ENCODE results near the gene RPAP2. TPM values are rescaled to one million over a fixed set of nuclear protein-coding genes. Genes with fewer than 3 reads are reported as not detected.

The RPAP2 gene
- polyA plus RNA-seq, 3 donors, result 4.4 to 7.8 (median 7.3) TPM

DNA sequence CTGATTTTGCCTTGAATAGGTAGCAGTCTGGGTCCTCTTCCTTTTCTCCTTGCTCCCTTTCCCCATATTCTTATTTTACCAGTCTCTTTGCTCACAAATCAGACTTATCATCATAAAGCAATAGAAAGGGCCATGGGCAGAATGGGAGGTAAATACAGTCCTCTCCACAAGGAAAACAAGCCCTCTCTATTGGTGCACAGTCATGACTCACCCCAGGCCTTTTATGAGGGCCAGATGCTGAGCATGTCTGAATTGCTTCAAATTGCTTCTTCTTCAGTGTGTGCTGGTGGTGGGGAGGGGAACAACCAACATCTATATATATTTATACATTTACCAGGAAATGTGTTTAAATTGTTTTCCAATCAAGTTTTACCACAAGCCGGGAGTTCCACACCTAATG is 112.7 kb downstream of the RPAP2 start:
- Histone ChIP-seq H3K9me3 (replicated peaks in 1 of 2; ENCODE audit: control insufficient read depth in 1 of 2, insufficient read depth in 1 of 2, low read length in 2 of 2) (no peaks in the 10 kb centered on the region), H3K4me2 (replicated peaks; ENCODE audit: extremely low read depth, low read length, poor library complexity, severe bottlenecking) (no peak overlapping the region), H3K79me2 (ENCODE audit: insufficient read depth, low read length) (no peaks in the 10 kb centered on the region), H3K36me3 (replicated peaks in 1 of 2; ENCODE audit: control insufficient read depth in 1 of 2, insufficient read depth in 2 of 2, low read length in 2 of 2) (no peaks in the 10 kb centered on the region), H3K27ac (ENCODE audit: low read depth in 1 of 2, low read length in 2 of 2) (no peak overlapping the region), H3K4me1 (ENCODE audit: control insufficient read depth in 1 of 2, insufficient read depth in 2 of 2, low read length in 2 of 2) (no peaks in the 10 kb centered on the region), H3K9ac (ENCODE audit: insufficient read depth, low read length, poor library complexity, severe bottlenecking) (no peak overlapping the region), H4K20me1 (ENCODE audit: insufficient read depth, low read length) (no peaks in the 10 kb centered on the region), H3K27me3 (ENCODE audit: control insufficient read depth in 2 of 2, insufficient read depth in 2 of 2, low read length in 2 of 2) (no peaks in the 10 kb centered on the region), H3K4me3 (replicated peaks in 1 of 3; ENCODE audit: low read depth in 2 of 3, low read length in 3 of 3) (no peak overlapping the region), H2AFZ (ENCODE audit: insufficient read depth, low read depth, low read length, poor library complexity, severe bottlenecking) (no peak overlapping the region)
- H3K36me3 Mint-ChIP-seq, result no peaks in the 10 kb centered on the region
- H3K4me3 Mint-ChIP-seq, result no peak overlapping the region
- H3K9me3 Mint-ChIP-seq, result peaks cover 0 to 10% (median under 1%) of the 10 kb centered on the region in 7 donors
- no CpG with 5 or more reads among the region's 1 CpG for WGBS (ENCODE audit: insufficient coverage)
- H3K27ac Mint-ChIP-seq, result no peak overlapping the region
- DNase-seq, result no peak
- no peaks in the 10 kb centered on the region for H3K4me1 Mint-ChIP-seq
- peaks cover 0 to 1% (median 1%) of the 10 kb centered on the region in 3 donors for H3K27me3 Mint-ChIP-seq (ENCODE audit: low read depth in 3 of 3)
- intact Hi-C loops (cut with micrococcal nuclease), result no loop called here
- TF ChIP-seq, protein P1, sequence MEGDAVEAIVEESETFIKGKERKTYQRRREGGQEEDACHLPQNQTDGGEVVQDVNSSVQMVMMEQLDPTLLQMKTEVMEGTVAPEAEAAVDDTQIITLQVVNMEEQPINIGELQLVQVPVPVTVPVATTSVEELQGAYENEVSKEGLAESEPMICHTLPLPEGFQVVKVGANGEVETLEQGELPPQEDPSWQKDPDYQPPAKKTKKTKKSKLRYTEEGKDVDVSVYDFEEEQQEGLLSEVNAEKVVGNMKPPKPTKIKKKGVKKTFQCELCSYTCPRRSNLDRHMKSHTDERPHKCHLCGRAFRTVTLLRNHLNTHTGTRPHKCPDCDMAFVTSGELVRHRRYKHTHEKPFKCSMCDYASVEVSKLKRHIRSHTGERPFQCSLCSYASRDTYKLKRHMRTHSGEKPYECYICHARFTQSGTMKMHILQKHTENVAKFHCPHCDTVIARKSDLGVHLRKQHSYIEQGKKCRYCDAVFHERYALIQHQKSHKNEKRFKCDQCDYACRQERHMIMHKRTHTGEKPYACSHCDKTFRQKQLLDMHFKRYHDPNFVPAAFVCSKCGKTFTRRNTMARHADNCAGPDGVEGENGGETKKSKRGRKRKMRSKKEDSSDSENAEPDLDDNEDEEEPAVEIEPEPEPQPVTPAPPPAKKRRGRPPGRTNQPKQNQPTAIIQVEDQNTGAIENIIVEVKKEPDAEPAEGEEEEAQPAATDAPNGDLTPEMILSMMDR (IDR thresholded peaks at IDR 0.05), result no peak

DNA sequence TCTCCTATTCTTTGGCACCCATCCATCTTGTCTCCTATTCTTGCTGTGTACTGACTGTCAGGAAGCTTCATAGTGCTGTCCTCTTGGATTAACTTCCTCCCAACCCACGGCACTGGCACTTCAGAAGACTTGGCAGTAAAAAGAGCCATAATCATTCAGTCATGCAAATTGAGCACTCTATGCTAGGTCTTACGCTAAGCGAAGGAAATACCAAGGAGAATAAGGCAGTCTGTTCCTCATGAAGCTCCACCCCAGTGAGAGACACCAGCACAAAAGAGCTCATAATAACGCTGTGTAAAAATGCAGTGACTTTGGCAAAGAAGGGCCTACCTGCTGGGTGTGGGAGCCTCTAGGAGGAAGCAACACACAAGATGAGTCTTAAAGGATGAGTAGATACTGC is 120.8 kb downstream of the RPAP2 start:
- DNase-seq, result no peak
- peaks cover 0 to 2% (median 0%) of the 10 kb centered on the region in 7 donors for H3K9me3 Mint-ChIP-seq
- H3K4me1 ChIP-seq (ENCODE audit: control insufficient read depth in 1 of 2, insufficient read depth in 2 of 2, low read length in 2 of 2), result peaks cover 0 to 4% of the 10 kb centered on the region in 2 donors
- intact Hi-C loops (cut with micrococcal nuclease), result no loop called here
- no peaks in the 10 kb centered on the region for H4K20me1 ChIP-seq (ENCODE audit: insufficient read depth, low read length)
- H2AFZ ChIP-seq (ENCODE audit: insufficient read depth, low read depth, low read length, poor library complexity, severe bottlenecking), result no peak overlapping the region
- no peaks in the 10 kb centered on the region for H3K27me3 ChIP-seq (ENCODE audit: control insufficient read depth in 2 of 2, insufficient read depth in 2 of 2, low read length in 2 of 2)
- H3K36me3 ChIP-seq (replicated peaks in 1 of 2; ENCODE audit: control insufficient read depth in 1 of 2, insufficient read depth in 2 of 2, low read length in 2 of 2), result no peaks in the 10 kb centered on the region
- no peaks in the 10 kb centered on the region for H3K79me2 ChIP-seq (ENCODE audit: insufficient read depth, low read length)
- no peak overlapping the region for H3K27ac ChIP-seq (ENCODE audit: low read depth in 1 of 2, low read length in 2 of 2)
- no peak overlapping the region for H3K9ac ChIP-seq (ENCODE audit: insufficient read depth, low read length, poor library complexity, severe bottlenecking)
- peaks cover 1 to 3% (median 2%) of the 10 kb centered on the region in 3 donors for H3K27me3 Mint-ChIP-seq (ENCODE audit: low read depth in 3 of 3)
- no peaks in the 10 kb centered on the region for H3K36me3 Mint-ChIP-seq
- TF ChIP-seq, protein P1 (IDR thresholded peaks at IDR 0.05), result no peak
- no peak overlapping the region for H3K4me3 ChIP-seq (replicated peaks in 1 of 3; ENCODE audit: low read depth in 2 of 3, low read length in 3 of 3)
- H3K27ac Mint-ChIP-seq, result no peak overlapping the region
- H3K4me2 ChIP-seq (replicated peaks; ENCODE audit: extremely low read depth, low read length, poor library complexity, severe bottlenecking), result no peak overlapping the region
- H3K4me1 Mint-ChIP-seq, result peaks cover 9% of the 10 kb centered on the region
- 77% methylated on average over 4 of the region's 4 CpGs for WGBS (ENCODE audit: insufficient coverage)
- no peaks in the 10 kb centered on the region for H3K9me3 ChIP-seq (replicated peaks in 1 of 2; ENCODE audit: control insufficient read depth in 1 of 2, insufficient read depth in 1 of 2, low read length in 2 of 2)
- no peak overlapping the region for H3K4me3 Mint-ChIP-seq
